ENCODE measurements around the gene POLR1E.

The POLR1E gene

DNA sequence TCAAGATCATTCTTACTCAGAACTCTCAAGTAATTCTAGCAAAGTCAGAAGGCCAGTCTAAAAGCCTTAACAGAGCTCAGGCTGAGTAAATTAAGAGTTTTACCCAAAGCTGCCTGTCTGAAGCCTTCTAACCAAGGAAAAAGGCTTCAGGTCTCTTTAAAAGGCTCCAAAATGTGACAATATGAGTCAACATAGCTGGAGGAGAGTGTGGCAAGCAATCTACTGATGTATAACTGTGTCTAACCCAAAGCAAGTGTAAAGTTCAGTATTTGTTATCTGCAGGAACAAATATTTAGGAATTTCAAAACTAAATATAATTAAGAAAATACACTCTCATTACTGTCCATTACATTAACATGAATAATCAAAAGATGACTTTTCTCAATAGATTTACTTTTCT, 31.5 kb upstream of the POLR1E start:
- Histone ChIP-seq H3K9me3 (ENCODE audit: insufficient read depth, low read length) (no peaks in the 10 kb centered on the region), H3K79me2 (ENCODE audit: low read length) (peaks cover 99% of the 10 kb centered on the region), H4K20me1 (ENCODE audit: insufficient read depth, low read length) (peaks cover 80% of the 10 kb centered on the region), H3K9ac (ENCODE audit: low read length) (no peak overlapping the region), H2AFZ (ENCODE audit: low read depth, low read length) (no peak overlapping the region), H3K27ac (ENCODE audit: low read length) (no peak overlapping the region), H3K27me3 (ENCODE audit: low read depth, low read length) (no peaks in the 10 kb centered on the region), H3K4me2 (ENCODE audit: low read length) (no peak overlapping the region), H3K4me1 (ENCODE audit: low read length) (peaks cover 10% of the 10 kb centered on the region), H3K4me3 (ENCODE audit: low read length) (no peak overlapping the region), H3K36me3 (replicated peaks; ENCODE audit: low read depth, low read length) (peaks cover 12% of the 10 kb centered on the region)
- TF ChIP-seq, protein P1, sequence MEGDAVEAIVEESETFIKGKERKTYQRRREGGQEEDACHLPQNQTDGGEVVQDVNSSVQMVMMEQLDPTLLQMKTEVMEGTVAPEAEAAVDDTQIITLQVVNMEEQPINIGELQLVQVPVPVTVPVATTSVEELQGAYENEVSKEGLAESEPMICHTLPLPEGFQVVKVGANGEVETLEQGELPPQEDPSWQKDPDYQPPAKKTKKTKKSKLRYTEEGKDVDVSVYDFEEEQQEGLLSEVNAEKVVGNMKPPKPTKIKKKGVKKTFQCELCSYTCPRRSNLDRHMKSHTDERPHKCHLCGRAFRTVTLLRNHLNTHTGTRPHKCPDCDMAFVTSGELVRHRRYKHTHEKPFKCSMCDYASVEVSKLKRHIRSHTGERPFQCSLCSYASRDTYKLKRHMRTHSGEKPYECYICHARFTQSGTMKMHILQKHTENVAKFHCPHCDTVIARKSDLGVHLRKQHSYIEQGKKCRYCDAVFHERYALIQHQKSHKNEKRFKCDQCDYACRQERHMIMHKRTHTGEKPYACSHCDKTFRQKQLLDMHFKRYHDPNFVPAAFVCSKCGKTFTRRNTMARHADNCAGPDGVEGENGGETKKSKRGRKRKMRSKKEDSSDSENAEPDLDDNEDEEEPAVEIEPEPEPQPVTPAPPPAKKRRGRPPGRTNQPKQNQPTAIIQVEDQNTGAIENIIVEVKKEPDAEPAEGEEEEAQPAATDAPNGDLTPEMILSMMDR (IDR thresholded peaks at IDR 0.05; ENCODE audit: low read depth, low read length), result no peak
- no peak for TF ChIP-seq EZH2phosphoT487 (IDR thresholded peaks at IDR 0.05; ENCODE audit: low read depth)

DNA sequence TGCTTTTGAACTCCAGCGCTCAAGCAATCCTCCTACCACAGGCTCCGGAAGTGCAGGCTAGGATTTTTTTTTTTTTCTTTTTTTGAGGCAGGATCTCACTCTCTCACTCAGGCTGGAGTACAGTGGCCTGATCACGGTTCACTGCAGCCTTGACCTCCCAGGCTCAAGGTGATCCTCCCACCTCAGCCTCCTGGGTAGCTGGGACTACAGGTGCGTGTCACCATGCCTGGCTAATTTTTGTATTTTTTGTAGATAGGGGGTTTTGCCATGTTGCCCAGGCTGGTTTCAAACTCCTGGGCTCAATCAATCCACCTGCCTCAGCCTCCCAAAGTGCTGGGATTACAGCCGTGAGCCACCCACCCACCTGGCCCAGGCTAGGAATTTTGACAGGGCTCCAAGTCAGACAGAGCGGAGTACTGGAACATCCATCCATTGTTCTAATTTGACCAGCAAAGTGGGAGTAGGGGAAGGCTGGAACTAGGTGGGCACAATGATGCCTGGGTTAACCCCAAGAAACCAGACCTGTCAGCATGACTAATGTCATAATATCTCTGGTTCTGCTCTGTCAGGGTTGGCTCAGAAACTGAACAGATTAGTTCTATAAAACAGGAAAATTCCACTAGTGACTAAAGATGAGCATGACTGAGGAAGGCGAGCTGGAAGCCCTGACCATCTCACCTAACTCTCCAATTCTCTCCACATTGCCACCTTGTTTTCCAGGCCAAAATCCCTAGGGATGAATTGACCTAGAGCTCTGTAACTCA, 29.7 kb upstream of the POLR1E start:
- H3K4me3 ChIP-seq (ENCODE audit: low read length), result no peak overlapping the region
- H3K27ac ChIP-seq (ENCODE audit: low read length), result no peak overlapping the region
- no peaks in the 10 kb centered on the region for H3K9me3 ChIP-seq (ENCODE audit: insufficient read depth, low read length)
- no peak overlapping the region for H3K4me2 ChIP-seq (ENCODE audit: low read length)
- peaks cover 99% of the 10 kb centered on the region for H3K79me2 ChIP-seq (ENCODE audit: low read length)
- TF ChIP-seq, protein P1 (IDR thresholded peaks at IDR 0.05; ENCODE audit: low read depth, low read length), result no peak
- TF ChIP-seq EZH2phosphoT487 (IDR thresholded peaks at IDR 0.05; ENCODE audit: low read depth), result no peak
- H2AFZ ChIP-seq (ENCODE audit: low read depth, low read length), result no peak overlapping the region
- H3K9ac ChIP-seq (ENCODE audit: low read length), result no peak overlapping the region
- H3K36me3 ChIP-seq (replicated peaks; ENCODE audit: low read depth, low read length), result peaks cover 12% of the 10 kb centered on the region
- H3K4me1 ChIP-seq (ENCODE audit: low read length), result no peaks in the 10 kb centered on the region
- no peaks in the 10 kb centered on the region for H3K27me3 ChIP-seq (ENCODE audit: low read depth, low read length)
- peaks cover 87% of the 10 kb centered on the region for H4K20me1 ChIP-seq (ENCODE audit: insufficient read depth, low read length)

DNA sequence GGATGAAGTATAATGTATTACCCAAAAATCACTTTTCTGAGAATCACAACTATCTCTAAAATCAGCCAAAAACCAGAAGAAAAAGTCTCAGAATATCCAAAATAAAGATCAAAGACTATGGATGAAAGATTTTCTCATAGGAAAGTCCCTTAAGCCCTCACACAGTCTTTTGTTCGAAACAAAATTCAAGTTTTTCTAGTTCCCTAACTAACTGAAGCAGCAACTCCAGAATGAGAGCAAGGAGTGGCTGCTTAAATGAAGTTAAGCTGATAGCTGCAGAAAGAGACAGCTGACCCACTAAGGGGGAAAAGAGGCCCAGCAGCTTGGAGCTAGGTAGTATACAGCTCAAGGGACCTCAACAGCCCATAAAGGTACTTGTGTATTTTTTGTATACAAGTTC, 28.9 kb upstream of the POLR1E start:
- Histone ChIP-seq H3K9ac (ENCODE audit: low read length) (no peak overlapping the region), H3K4me3 (ENCODE audit: low read length) (no peak overlapping the region), H3K27ac (ENCODE audit: low read length) (no peak overlapping the region), H2AFZ (ENCODE audit: low read depth, low read length) (no peak overlapping the region), H3K9me3 (ENCODE audit: insufficient read depth, low read length) (no peaks in the 10 kb centered on the region), H4K20me1 (ENCODE audit: insufficient read depth, low read length) (peaks cover 88% of the 10 kb centered on the region), H3K4me2 (ENCODE audit: low read length) (no peak overlapping the region), H3K36me3 (replicated peaks; ENCODE audit: low read depth, low read length) (peaks cover 18% of the 10 kb centered on the region), H3K4me1 (ENCODE audit: low read length) (no peaks in the 10 kb centered on the region), H3K27me3 (ENCODE audit: low read depth, low read length) (no peaks in the 10 kb centered on the region), H3K79me2 (ENCODE audit: low read length) (peaks cover 99% of the 10 kb centered on the region)
- TF ChIP-seq, protein P1 (IDR thresholded peaks at IDR 0.05; ENCODE audit: low read depth, low read length), result no peak
- no peak for TF ChIP-seq EZH2phosphoT487 (IDR thresholded peaks at IDR 0.05; ENCODE audit: low read depth)

DNA sequence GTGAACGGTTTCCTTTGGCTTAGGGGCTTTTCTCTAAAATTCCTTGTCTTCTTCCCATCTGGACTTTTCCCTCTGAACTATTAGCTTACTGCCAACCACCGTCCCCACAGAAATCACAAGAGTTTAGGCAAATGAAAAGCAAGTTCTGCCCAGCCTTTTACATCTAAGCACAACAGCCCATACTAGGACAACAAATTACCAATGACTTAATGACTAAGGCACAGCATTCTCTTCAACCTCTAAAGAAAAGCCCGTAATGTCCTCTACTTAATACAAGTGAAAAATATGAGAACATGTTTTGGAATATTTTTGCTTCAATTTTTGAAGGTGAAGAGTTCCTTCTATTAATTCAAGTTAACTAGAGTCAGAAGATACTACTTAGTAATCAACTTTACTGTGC, 21.7 kb upstream of the POLR1E start:
- TF ChIP-seq EZH2phosphoT487 (IDR thresholded peaks at IDR 0.05; ENCODE audit: low read depth), result no peak
- TF ChIP-seq, protein P1 (IDR thresholded peaks at IDR 0.05; ENCODE audit: low read depth, low read length), result no peak
- peaks cover 19% of the 10 kb centered on the region for H3K4me1 ChIP-seq (ENCODE audit: low read length)
- peak overlapping the region; percentile 92 for H3K9ac ChIP-seq (ENCODE audit: low read length)
- no peaks in the 10 kb centered on the region for H3K9me3 ChIP-seq (ENCODE audit: insufficient read depth, low read length)
- peaks cover 58% of the 10 kb centered on the region for H3K79me2 ChIP-seq (ENCODE audit: low read length)
- peak overlapping the region; percentile 84 for H3K27ac ChIP-seq (ENCODE audit: low read length)
- peaks cover 21% of the 10 kb centered on the region for H3K36me3 ChIP-seq (replicated peaks; ENCODE audit: low read depth, low read length)
- no peaks in the 10 kb centered on the region for H3K27me3 ChIP-seq (ENCODE audit: low read depth, low read length)
- peaks cover 37% of the 10 kb centered on the region for H4K20me1 ChIP-seq (ENCODE audit: insufficient read depth, low read length)
- H3K4me2 ChIP-seq (ENCODE audit: low read length), result peak overlapping the region; percentile 91
- H2AFZ ChIP-seq (ENCODE audit: low read depth, low read length), result no peak overlapping the region
- H3K4me3 ChIP-seq (ENCODE audit: low read length), result peak overlapping the region; percentile 96

Measured in OCI-LY3 (cell line).